BJ (cell line): ENCODE data around the gene ITFG2. TPM values are rescaled to one million over a fixed set of nuclear protein-coding genes. Genes with fewer than 3 reads are reported as not detected.

Source experiments
- CTCF ChIA-PET: fragments of 350-600 bp; formaldehyde crosslinking; extraction: SDS; loops from one replicate; lab custom pipeline; 2021; ENCODE audit warnings: antibody characterized with exemption, inconsistent platforms; lab: Yijun Ruan, JAX
- POLR2A ChIA-PET: fragments of 300-600 bp; sonication (Branson Sonifier 250); formaldehyde crosslinking; extraction: SDS; loops from one replicate; lab custom pipeline; 2021; ENCODE audit warnings: antibody characterized with exemption; lab: Charles Lee
- DNase-seq: peaks from one replicate; pipeline ENCODE4 v3.0.0-alpha.2; 2011; ENCODE audit warnings: low read depth
- H3K27me3 ChIP-seq: 2 replicates; pipeline ENCODE4 v1.6.0; 2011; ENCODE audit warnings: low read length; ENCODE audit not compliant: control insufficient read depth, insufficient read depth
- H3K36me3 ChIP-seq: 2 replicates; pipeline ENCODE4 v1.5.1; 2011; ENCODE audit warnings: low read length; ENCODE audit not compliant: control insufficient read depth, insufficient read depth
- H3K4me3 ChIP-seq: 2 replicates; pipeline ENCODE4 v1.5.1; 2011; ENCODE audit warnings: low read depth, mild to moderate bottlenecking, control low read depth, low read length
- CTCF ChIP-seq: IDR thresholded peaks from 2 replicates; pipeline ENCODE4 v1.5.1; 2011; ENCODE audit warnings: low read depth, mild to moderate bottlenecking, control low read depth, inconsistent platforms, low read length, moderate library complexity; ENCODE audit not compliant: insufficient read depth
- polyA plus RNA-seq: library from polyadenylated mRNA; depleted of rRNA; stranded (reverse); fragments of >200 nt; gene quantifications from 2 replicates; pipeline ENCODE4 v1.2.3, GENCODE V29; 2011

The ITFG2 gene
- polyA plus RNA-seq, 1 experiment: 27.6 TPM

GRCh38 chr12:2845280-2845679, 32.8 kb downstream of the ITFG2 start:
- Histone ChIP-seq H3K36me3 (no peaks in the 10 kb centered on the region; the same call in 1 of the 2 replicates), H3K4me3 (no peak overlapping the region), H3K27me3 (no peaks in the 10 kb centered on the region)
- ChIA-PET CTCF (interaction anchor here (0.6 to 3.5 kb wide), 9 partner anchors 10 to 197 kb away, joined by 3 to 27 read pairs (median 4); partner anchors contain the start of gene TEX52), POLR2A (no interaction called here)
- TF ChIP-seq CTCF: no peak
- no peak for DNase-seq

GRCh38 chr12:2851931-2852330, 39.5 kb downstream of the ITFG2 start:
- Histone ChIP-seq H3K4me3 (no peak overlapping the region), H3K27me3 (no peaks in the 10 kb centered on the region), H3K36me3 (no peaks in the 10 kb centered on the region; the same call in 1 of the 2 replicates)
- POLR2A ChIA-PET: no interaction called here
- CTCF ChIA-PET: interaction anchor here (0.7 to 2.2 kb wide), 4 partner anchors 38 to 1462 kb away, joined by 3 to 8 read pairs (median 4); no protein-coding TSS in a partner anchor
- no peak for TF ChIP-seq CTCF
- no peak for DNase-seq

GRCh38 chr12:2853626-2854025, 41.2 kb downstream of the ITFG2 start:
- ChIA-PET POLR2A (interaction anchor here (0.6 kb wide), 1 partner anchor 37 kb away, joined by 3 read pairs; no protein-coding TSS in a partner anchor), CTCF (interaction anchor here (0.5 to 4.7 kb wide), 24 partner anchors 8 to 188 kb away, joined by 3 to 27 read pairs (median 4); no protein-coding TSS in a partner anchor)
- peak; percentile 95 for TF ChIP-seq CTCF
- Histone ChIP-seq H3K4me3 (no peak overlapping the region), H3K36me3 (peaks cover 6% of the 10 kb centered on the region; the same call in 1 of the 2 replicates), H3K27me3 (no peaks in the 10 kb centered on the region)
- no peak for DNase-seq

GRCh38 chr12:2854669-2855453, 42.4 kb downstream of the ITFG2 start:
- CTCF ChIA-PET: interaction anchor here (0.6 to 4.7 kb wide), 14 partner anchors 7 to 197 kb away, joined by 3 to 27 read pairs (median 7); no protein-coding TSS in a partner anchor

More at GRCh38 chr12:2854669-2855453, 42.4 kb downstream of the ITFG2 start:
- Histone ChIP-seq H3K27me3 (no peaks in the 10 kb centered on the region), H3K36me3 (peaks cover 6% of the 10 kb centered on the region; the same call in 1 of the 2 replicates), H3K4me3 (no peak overlapping the region)
- POLR2A ChIA-PET: no interaction called here
- DNase-seq: no peak
- no peak for TF ChIP-seq CTCF
